ENCODE measurements around the gene C7orf25.

- TF ChIP-seq, protein P1, sequence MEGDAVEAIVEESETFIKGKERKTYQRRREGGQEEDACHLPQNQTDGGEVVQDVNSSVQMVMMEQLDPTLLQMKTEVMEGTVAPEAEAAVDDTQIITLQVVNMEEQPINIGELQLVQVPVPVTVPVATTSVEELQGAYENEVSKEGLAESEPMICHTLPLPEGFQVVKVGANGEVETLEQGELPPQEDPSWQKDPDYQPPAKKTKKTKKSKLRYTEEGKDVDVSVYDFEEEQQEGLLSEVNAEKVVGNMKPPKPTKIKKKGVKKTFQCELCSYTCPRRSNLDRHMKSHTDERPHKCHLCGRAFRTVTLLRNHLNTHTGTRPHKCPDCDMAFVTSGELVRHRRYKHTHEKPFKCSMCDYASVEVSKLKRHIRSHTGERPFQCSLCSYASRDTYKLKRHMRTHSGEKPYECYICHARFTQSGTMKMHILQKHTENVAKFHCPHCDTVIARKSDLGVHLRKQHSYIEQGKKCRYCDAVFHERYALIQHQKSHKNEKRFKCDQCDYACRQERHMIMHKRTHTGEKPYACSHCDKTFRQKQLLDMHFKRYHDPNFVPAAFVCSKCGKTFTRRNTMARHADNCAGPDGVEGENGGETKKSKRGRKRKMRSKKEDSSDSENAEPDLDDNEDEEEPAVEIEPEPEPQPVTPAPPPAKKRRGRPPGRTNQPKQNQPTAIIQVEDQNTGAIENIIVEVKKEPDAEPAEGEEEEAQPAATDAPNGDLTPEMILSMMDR (IDR thresholded peaks at IDR 0.05) = no peak
- no peak for TF ChIP-seq POLR2A (IDR thresholded peaks at IDR 0.05)
These were observed 11.0 kb downstream of the C7orf25 start for GRCh38 chr7:42900842-42901241.

Measured in lower leg skin (tissue), 3 donors.